Stimulated activated effector memory CD8-positive, alpha-beta T cell treated with anti-CD3 and anti-CD28 coated beads, Interleukin-12 subunit alpha, Interleukin-12 subunit beta, amount 100 ng/mL, for 72 hours (primary cell): Measurements from ENCODE around the gene CFAP221.
A peak's percentile ranks its signal among the peaks of the same experiment; 100 is the strongest.

ENCODE experiments used
- ATAC-seq: fragments of 150-1000 bp; cut with Tn5 transposase; 2 replicates; pipeline ENCODE4 v1.10.0; 2021
- DNase-seq, 2 donors: peaks; one replicate each; pipeline ENCODE4 v3.0.0; 2021 to 2022; ENCODE audit warnings: low spot score in 2 of 2
- H3K27ac Mint-ChIP-seq: one replicate; pipeline ENCODE4 v1.8.0; 2022; ENCODE audit warnings: mild to moderate bottlenecking, mixed read lengths
- H3K36me3 Mint-ChIP-seq: one replicate; pipeline ENCODE4 v1.8.0; 2022; ENCODE audit warnings: mild to moderate bottlenecking, mixed read lengths
- H3K4me1 Mint-ChIP-seq: one replicate; pipeline ENCODE4 v1.8.0; 2022; ENCODE audit warnings: mixed read lengths
- H3K4me3 Mint-ChIP-seq: one replicate; pipeline ENCODE4 v1.8.0; 2022; ENCODE audit warnings: mild to moderate bottlenecking, mixed read lengths
- H3K9me3 Mint-ChIP-seq: one replicate; pipeline ENCODE4 v1.8.0; 2022; ENCODE audit warnings: mixed read lengths

The CFAP221 gene

GRCh38 chr2:119544075-119544938 is at the start of gene CFAP221:
Gene CFAP221, plus strand, starts transcription at chr2:119544449. Its CDS starts 1,683 bp downstream, at chr2:119546132.
- H3K4me1 Mint-ChIP-seq = no peaks in the 10 kb centered on the region
- ATAC-seq = peak; percentile 68
- H3K4me3 Mint-ChIP-seq = peak within 1 kb of the TSS; percentile 22
- no peak within 1 kb of the TSS for H3K27ac Mint-ChIP-seq
- H3K9me3 Mint-ChIP-seq = no peaks in the 10 kb centered on the region
- no peaks in the 10 kb centered on the region for H3K36me3 Mint-ChIP-seq
- DNase-seq = peak; percentile 10 to 63

DNA sequence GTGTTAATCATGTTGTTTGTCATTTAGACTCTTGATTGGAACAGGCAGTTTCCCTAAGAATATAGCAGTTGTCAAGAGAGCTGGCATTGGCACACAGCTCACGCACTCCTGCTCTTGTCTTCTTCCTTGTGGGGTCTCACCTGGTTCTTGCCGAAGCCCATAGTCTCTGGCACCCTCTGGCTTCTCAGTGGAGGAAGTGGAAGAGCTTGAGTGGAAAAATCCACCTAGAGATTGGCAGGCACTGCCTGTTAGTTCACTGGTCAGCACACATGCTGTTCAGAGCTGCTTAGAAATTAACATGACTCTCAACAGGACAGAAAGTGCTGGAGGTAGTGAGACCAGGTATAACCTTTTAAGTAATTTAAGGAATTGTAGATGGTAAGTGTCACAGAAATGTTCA is 48.3 kb upstream of the CFAP221 start:
- no peak for ATAC-seq

DNA sequence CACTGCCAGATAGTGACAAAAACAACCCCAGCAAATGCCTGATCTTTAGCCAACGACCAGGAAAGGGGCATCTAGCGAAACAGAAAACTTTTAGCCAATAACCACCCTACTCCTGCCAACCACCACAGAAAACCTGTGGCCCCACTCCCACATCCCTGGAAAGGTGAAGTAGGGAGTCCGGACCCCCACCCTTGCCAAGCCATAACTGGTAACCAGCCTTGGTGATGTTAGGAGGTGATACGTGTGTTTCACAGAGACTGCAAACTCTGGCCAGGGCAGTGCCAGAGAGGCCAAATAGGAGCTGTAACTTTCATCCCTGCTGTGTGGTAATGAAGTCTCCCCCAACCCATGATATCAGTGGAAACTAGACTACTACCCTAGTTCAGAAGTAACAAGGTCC is 47.6 kb upstream of the CFAP221 start:
- Mint-ChIP-seq H3K9me3 (peaks cover 15% of the 10 kb centered on the region), H3K36me3 (no peaks in the 10 kb centered on the region), H3K4me3 (no peak overlapping the region), H3K27ac (no peak overlapping the region), H3K4me1 (no peaks in the 10 kb centered on the region)
- ATAC-seq (no peak), DNase-seq (peak in 1 of 2 donors; percentile 26)

More for the DNA sequence above, 48.3 kb upstream of the CFAP221 start:
- no peak overlapping the region for H3K4me3 Mint-ChIP-seq
- H3K27ac Mint-ChIP-seq = no peak overlapping the region
- no peaks in the 10 kb centered on the region for H3K4me1 Mint-ChIP-seq
- peaks cover 9% of the 10 kb centered on the region for H3K9me3 Mint-ChIP-seq
- no peak for DNase-seq
- no peaks in the 10 kb centered on the region for H3K36me3 Mint-ChIP-seq

DNA sequence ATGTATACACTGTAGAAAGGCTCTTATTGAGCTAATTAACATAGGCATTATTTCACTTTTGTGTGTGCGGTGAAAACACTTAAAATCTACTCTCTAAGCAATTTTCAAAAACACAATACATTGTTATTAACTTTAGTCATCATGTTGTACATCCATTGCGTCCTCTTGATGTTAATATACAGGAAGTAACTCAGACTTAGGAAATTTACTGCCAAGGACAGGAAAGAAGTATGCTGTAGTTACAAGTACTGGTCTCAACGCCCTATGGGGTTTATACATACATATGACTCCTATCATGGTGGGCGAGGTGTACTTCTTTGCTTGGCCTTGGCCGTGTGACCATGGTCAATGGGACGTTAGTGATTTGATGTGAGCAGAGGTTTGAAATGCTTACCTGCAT is 35.5 kb upstream of the CFAP221 start:
- Mint-ChIP-seq H3K36me3 (no peaks in the 10 kb centered on the region), H3K9me3 (no peaks in the 10 kb centered on the region), H3K4me3 (no peak overlapping the region), H3K27ac (no peak overlapping the region), H3K4me1 (no peaks in the 10 kb centered on the region)
- DNase-seq (no peak), ATAC-seq (no peak)

GRCh38 chr2:119511989-119512388 is 32.3 kb upstream of the CFAP221 start:
- DNase-seq (no peak), ATAC-seq (no peak)
- Mint-ChIP-seq H3K36me3 (no peaks in the 10 kb centered on the region), H3K9me3 (no peaks in the 10 kb centered on the region), H3K4me1 (no peaks in the 10 kb centered on the region), H3K4me3 (no peak overlapping the region), H3K27ac (no peak overlapping the region)

GRCh38 chr2:119512946-119513345 is 31.3 kb upstream of the CFAP221 start:
- DNase-seq (no peak), ATAC-seq (no peak)
- no peak overlapping the region for H3K4me3 Mint-ChIP-seq
- no peaks in the 10 kb centered on the region for H3K9me3 Mint-ChIP-seq
- no peaks in the 10 kb centered on the region for H3K4me1 Mint-ChIP-seq
- H3K27ac Mint-ChIP-seq = no peak overlapping the region
- H3K36me3 Mint-ChIP-seq = no peaks in the 10 kb centered on the region

DNA sequence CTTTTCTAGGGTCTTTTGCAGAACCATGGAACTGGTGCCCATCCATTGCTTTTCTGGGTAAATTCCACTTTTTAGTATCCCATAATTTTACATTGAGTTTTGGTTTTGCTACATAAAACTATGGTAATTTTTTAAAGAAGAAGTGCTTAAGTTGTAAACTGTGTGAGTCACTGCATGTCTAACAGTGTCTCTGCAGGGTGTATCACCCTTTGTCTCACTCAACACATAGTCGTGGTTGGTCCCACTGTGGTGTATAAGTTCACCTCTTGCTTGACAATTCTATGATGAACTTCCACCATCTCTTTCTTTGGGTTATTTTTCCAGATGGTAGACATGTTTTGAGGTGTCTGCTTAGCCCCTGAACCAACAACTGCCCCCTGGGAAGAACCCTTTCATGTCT is 30.4 kb upstream of the CFAP221 start:
- Mint-ChIP-seq H3K27ac (no peak overlapping the region), H3K4me3 (no peak overlapping the region), H3K4me1 (no peaks in the 10 kb centered on the region), H3K9me3 (no peaks in the 10 kb centered on the region), H3K36me3 (no peaks in the 10 kb centered on the region)
- DNase-seq (no peak), ATAC-seq (no peak)

DNA sequence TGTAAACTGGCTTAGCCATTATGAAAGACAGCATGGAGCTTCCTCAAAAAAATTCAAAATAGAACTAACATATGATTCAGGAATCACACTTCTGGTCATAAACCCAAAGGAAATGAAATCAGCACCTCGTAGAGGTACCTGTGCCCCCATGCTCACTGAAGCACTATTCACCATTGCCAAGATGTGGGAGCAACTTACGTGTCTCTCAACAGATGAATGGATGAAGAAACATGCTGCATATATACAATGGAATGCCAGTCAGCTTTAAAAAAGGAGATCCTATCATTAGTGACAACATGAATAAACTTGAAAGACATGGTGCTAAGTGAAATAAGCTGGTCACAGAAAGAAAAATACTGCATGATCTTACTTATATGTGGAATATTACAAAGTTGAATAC is 28.1 kb upstream of the CFAP221 start:
- ATAC-seq (no peak), DNase-seq (no peak)
- Mint-ChIP-seq H3K9me3 (no peaks in the 10 kb centered on the region), H3K4me3 (no peak overlapping the region), H3K27ac (no peak overlapping the region), H3K36me3 (no peaks in the 10 kb centered on the region), H3K4me1 (no peaks in the 10 kb centered on the region)

GRCh38 chr2:119517433-119517832 is 26.8 kb upstream of the CFAP221 start:
- DNase-seq (peak; percentile 9 to 59), ATAC-seq (peak; percentile 57)
- no peak overlapping the region for H3K4me3 Mint-ChIP-seq
- no peaks in the 10 kb centered on the region for H3K9me3 Mint-ChIP-seq
- no peaks in the 10 kb centered on the region for H3K4me1 Mint-ChIP-seq
- no peak overlapping the region for H3K27ac Mint-ChIP-seq
- no peaks in the 10 kb centered on the region for H3K36me3 Mint-ChIP-seq

- no peak for DNase-seq
- Mint-ChIP-seq H3K4me1 (no peaks in the 10 kb centered on the region), H3K4me3 (no peak overlapping the region), H3K9me3 (no peaks in the 10 kb centered on the region), H3K27ac (no peak overlapping the region), H3K36me3 (no peaks in the 10 kb centered on the region)
- no peak for ATAC-seq
Measured at GRCh38 chr2:119518401-119519056, 25.7 kb upstream of the CFAP221 start.

DNA sequence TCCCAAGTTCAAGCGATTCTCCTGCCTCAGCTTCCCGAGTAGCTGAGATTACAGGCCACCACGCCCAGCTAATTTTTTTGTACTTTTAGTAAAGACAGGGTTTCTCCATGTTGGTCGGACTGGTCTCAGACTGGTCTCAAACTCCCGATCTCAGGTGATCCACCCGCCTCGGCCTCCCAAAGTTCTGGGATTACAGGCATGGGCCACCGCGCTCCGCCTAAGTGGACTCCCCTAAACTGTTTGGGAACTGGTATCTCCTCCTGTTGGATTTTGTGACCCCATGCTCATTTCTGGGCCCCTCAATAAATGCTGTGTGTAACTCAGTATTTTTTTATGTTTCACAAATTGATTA is 25.2 kb upstream of the CFAP221 start:
- no peak for ATAC-seq

DNA sequence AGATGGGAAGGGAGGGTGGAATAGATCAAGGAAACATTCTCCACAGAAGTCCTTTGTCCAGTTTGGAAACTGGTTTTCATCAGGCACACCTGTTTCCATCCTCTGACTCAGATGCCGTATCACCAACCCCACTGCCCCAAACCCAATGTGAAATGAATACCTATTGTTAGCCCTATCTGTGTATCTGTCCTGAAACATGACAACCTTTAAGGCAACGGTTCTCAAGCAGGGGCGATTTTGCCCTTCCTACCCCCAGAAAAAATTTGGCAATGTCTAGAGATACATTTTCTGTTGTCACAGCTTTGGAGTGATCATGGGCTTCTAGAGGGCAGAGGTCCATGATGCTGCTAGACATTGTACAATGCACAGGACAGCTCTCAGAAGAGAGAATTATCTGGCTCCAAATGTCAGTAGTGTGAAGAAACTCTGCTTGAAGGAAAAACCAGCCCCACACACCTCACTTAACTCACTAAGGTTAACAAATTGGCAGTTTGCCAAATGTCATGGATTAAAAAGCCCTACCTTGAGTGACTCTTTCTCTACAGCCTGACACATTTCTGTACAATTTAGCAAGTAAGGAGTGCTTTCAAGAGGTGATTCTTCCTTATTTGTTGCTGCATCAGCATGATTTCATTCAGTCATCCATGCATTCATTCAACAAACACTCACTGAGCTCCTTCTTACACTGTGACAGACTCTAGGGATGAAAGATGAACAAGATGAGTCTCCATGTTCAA is 23.4 kb upstream of the CFAP221 start:
- ATAC-seq (no peak), DNase-seq (no peak)
- Mint-ChIP-seq H3K36me3 (no peaks in the 10 kb centered on the region), H3K27ac (no peak overlapping the region), H3K4me3 (no peak overlapping the region), H3K9me3 (no peaks in the 10 kb centered on the region), H3K4me1 (no peaks in the 10 kb centered on the region)

More for the DNA sequence above, 25.2 kb upstream of the CFAP221 start:
- no peaks in the 10 kb centered on the region for H3K9me3 Mint-ChIP-seq
- no peaks in the 10 kb centered on the region for H3K36me3 Mint-ChIP-seq
- H3K4me1 Mint-ChIP-seq = no peaks in the 10 kb centered on the region
- H3K4me3 Mint-ChIP-seq = no peak overlapping the region
- H3K27ac Mint-ChIP-seq = no peak overlapping the region
- DNase-seq = no peak

DNA sequence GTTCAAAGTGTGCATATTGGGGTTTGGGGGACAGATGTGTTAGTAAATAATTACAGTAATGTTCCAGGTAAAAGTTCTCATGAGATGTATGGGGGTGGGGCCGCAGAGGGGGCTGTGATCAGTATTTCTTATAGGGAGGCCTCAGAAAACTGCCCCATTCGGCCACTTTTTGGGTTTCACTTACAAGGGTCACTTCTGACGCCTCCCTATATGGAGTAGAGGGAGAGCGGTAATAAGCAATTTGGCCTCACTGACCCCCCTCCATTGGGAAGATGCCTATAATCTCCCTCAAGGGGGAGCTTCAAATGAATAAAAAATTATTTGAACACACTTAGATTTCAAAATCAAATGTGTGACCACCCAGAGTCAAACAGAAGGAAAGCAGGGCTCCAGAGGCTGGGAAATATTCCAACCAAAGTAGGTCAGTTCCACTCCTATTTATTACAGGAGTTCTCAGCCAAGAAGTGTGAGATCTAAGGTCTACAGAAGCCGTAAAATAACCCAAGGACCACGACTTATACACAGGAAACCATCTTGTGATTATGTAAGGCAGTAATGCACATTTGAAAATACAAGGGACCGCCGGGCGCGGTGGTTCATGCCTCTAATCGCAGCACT is 22.7 kb upstream of the CFAP221 start:
- Mint-ChIP-seq H3K4me3 (no peak overlapping the region), H3K4me1 (no peaks in the 10 kb centered on the region), H3K9me3 (no peaks in the 10 kb centered on the region), H3K27ac (no peak overlapping the region), H3K36me3 (no peaks in the 10 kb centered on the region)
- ATAC-seq (no peak), DNase-seq (no peak)

- Mint-ChIP-seq H3K4me1 (no peaks in the 10 kb centered on the region), H3K27ac (no peak overlapping the region), H3K9me3 (no peaks in the 10 kb centered on the region)
Measured at GRCh38 chr2:119522671-119523070, 21.6 kb upstream of the CFAP221 start.

DNA sequence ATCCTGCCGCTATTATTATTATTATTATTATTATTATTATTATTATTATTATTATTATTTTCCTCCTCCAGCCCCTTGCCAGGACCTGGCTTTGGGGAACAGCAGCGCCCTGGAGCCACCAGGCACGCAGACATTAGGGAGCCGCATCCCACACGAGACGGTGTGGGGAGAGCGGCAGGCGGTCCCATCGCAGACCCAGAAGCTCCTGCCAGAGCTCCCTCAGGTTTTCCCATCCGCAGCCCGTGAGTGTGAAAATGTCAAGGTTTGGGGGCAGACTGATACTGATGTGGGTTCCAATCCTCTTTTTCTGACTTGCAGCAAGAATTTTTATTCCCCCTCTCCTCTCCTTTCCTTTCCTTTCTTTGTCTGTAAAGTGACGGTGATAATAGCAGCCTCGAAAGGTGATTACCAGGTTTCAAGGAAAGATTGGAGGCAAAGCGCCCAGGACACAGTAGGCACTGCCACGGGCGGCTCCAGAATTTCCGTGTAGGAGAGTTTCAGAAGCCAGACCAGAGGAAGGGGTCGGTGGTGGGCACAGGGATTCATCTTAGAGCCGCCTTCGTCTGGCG is 20.8 kb upstream of the CFAP221 start:
- Mint-ChIP-seq H3K4me3 (no peak overlapping the region), H3K4me1 (no peaks in the 10 kb centered on the region), H3K36me3 (no peaks in the 10 kb centered on the region), H3K27ac (no peak overlapping the region), H3K9me3 (no peaks in the 10 kb centered on the region)
- ATAC-seq = no peak
- DNase-seq = no peak

More at GRCh38 chr2:119522671-119523070, 21.6 kb upstream of the CFAP221 start:
- ATAC-seq (no peak), DNase-seq (no peak)
- H3K36me3 Mint-ChIP-seq = no peaks in the 10 kb centered on the region
- H3K4me3 Mint-ChIP-seq = no peak overlapping the region
